Smooth muscle cell of the brain vasculature (primary cell): Measurements from ENCODE around the gene SLC29A3.

Experiments used
- DNase-seq: peaks from one replicate; pipeline ENCODE4 v3.0.0-alpha.2; 2012; ENCODE audit warnings: low read depth, low spot score

The SLC29A3 gene

GRCh38 chr10:71390921-71391690 lies 72.0 kb downstream of the SLC29A3 start:
- no peak for DNase-seq

- DNase-seq = no peak
Observed at GRCh38 chr10:71391701-71392100, 72.6 kb downstream of the SLC29A3 start.

GRCh38 chr10:71392292-71392691 lies 73.2 kb downstream of the SLC29A3 start:
- DNase-seq = no peak

GRCh38 chr10:71392791-71393781 lies 74.0 kb downstream of the SLC29A3 start:
- no peak for DNase-seq

- no peak for DNase-seq
Observed at GRCh38 chr10:71393841-71394475, 74.9 kb downstream of the SLC29A3 start.

GRCh38 chr10:71394926-71395562 lies 76.0 kb downstream of the SLC29A3 start:
- no peak for DNase-seq

- DNase-seq = no peak
Observed at GRCh38 chr10:71395621-71396020, 76.6 kb downstream of the SLC29A3 start.

GRCh38 chr10:71396084-71396710 lies 77.1 kb downstream of the SLC29A3 start:
- no peak for DNase-seq

GRCh38 chr10:71396711-71397295 lies 77.7 kb downstream of the SLC29A3 start, which contains the start of gene CDH23:
CDH23 (plus strand) TSS chr10:71396920; CDS start chr10:71439832, 42,912 bp downstream.
- DNase-seq = no peak

- DNase-seq = no peak
Observed at GRCh38 chr10:71397296-71398212, 78.5 kb downstream of the SLC29A3 start.

GRCh38 chr10:71398976-71399375 lies 79.9 kb downstream of the SLC29A3 start:
- DNase-seq = no peak

- DNase-seq = no peak
Observed at GRCh38 chr10:71399946-71400345, 80.9 kb downstream of the SLC29A3 start.

GRCh38 chr10:71401056-71401455 lies 82.0 kb downstream of the SLC29A3 start:
- DNase-seq = no peak

GRCh38 chr10:71402005-71402404 lies 82.9 kb downstream of the SLC29A3 start:
- no peak for DNase-seq

GRCh38 chr10:71404503-71405295 lies 85.6 kb downstream of the SLC29A3 start:
- no peak for DNase-seq

GRCh38 chr10:71406878-71407277 lies 87.8 kb downstream of the SLC29A3 start:
- no peak for DNase-seq

GRCh38 chr10:71408436-71409225 lies 89.6 kb downstream of the SLC29A3 start:
- DNase-seq = no peak
